NOMO-1 (cell line): ENCODE results near the gene OR4S1.
"Not testable (repeated sequence)": the region's sequence is repeated elsewhere in the genome, so short reads cannot be mapped to it uniquely, and the experiment has no call there.

Experiments used
- DNase-seq, 2 experiments: peaks; one replicate each; lab custom pipeline; 2025; ENCODE audit not compliant: unreplicated experiment in 2 of 2; lab: John Stamatoyannopoulos, UW

OR4S1 gene

GRCh38 chr11:48305923-48306322 lies at the start of gene OR4S1:
TSS of gene OR4S1 (plus strand) at chr11:48306223. CDS start at chr11:48306223, 0 bp downstream.
- DNase-seq, result no peak

GRCh38 chr11:48261600-48261999 lies 44.4 kb upstream of the OR4S1 start:
- no peak for DNase-seq

- DNase-seq, result no peak
Measured at GRCh38 chr11:48263423-48263911, 42.6 kb upstream of the OR4S1 start, which contains the start of gene OR4X1. TSS of gene OR4X1 (plus strand) at chr11:48263861. CDS start at chr11:48263861, 0 bp downstream.

- DNase-seq, result no peak
Measured at GRCh38 chr11:48270621-48271020, 35.4 kb upstream of the OR4S1 start.

- DNase-seq, result no peak
Measured at GRCh38 chr11:48272606-48273005, 33.4 kb upstream of the OR4S1 start.

- DNase-seq, result peak; percentile 11 to 42
Measured at GRCh38 chr11:48307760-48308386, 1.9 kb downstream of the OR4S1 start.

- DNase-seq, result not testable (repeated sequence)
Measured at GRCh38 chr11:48313590-48313989, 7.6 kb downstream of the OR4S1 start.

GRCh38 chr11:48319813-48320212 lies 13.8 kb downstream of the OR4S1 start:
- not testable (repeated sequence) for DNase-seq

- DNase-seq, result not testable (repeated sequence)
Measured at GRCh38 chr11:48324620-48325019, 18.6 kb downstream of the OR4S1 start, which contains the start of gene OR4C3. TSS of gene OR4C3 (plus strand) at chr11:48324920. CDS start at chr11:48325022, 102 bp downstream.

GRCh38 chr11:48341466-48341865 lies 35.4 kb downstream of the OR4S1 start:
- no peak for DNase-seq

GRCh38 chr11:48342505-48342904 lies 36.5 kb downstream of the OR4S1 start:
- DNase-seq, result not testable (repeated sequence)

GRCh38 chr11:48346286-48346685 lies 40.3 kb downstream of the OR4S1 start:
- not testable (repeated sequence) for DNase-seq

- no peak for DNase-seq
Measured at GRCh38 chr11:48354013-48354412, 48.0 kb downstream of the OR4S1 start.

GRCh38 chr11:48354677-48355076 lies 48.7 kb downstream of the OR4S1 start:
- DNase-seq, result no peak
